ENCODE results near the gene BRD7.

- TF ChIP-seq CTCF (IDR thresholded peaks at IDR 0.05; ENCODE audit: low read depth, low read length, missing input control) (peak; percentile 57), MAX (IDR thresholded peaks at IDR 0.05) (no peak), EGR1 (IDR thresholded peaks at IDR 0.05; ENCODE audit: low read depth in 2 of 2) (no peak), TAF1 (conservative IDR thresholded peaks at IDR 0.05) (no peak), YY1 (IDR thresholded peaks at IDR 0.05) (no peak), REST (IDR thresholded peaks at IDR 0.05) (no peak), ATF3 (IDR thresholded peaks at IDR 0.05) (no peak), GABPA (IDR thresholded peaks at IDR 0.05 in 1 of 2, conservative IDR thresholded peaks at IDR 0.05 in 1 of 2) (no peak), JUND (IDR thresholded peaks at IDR 0.05) (no peak), RAD21 (IDR thresholded peaks at IDR 0.05) (no peak), ZBTB33 (IDR thresholded peaks at IDR 0.05) (no peak), FOXA1 (IDR thresholded peaks at IDR 0.05) (no peak)
Observed at GRCh38 chr16:50368410-50369132, at the start of gene BRD7.

Measured in liver (tissue), 3 donors.